Measurements from ENCODE around the gene C1QTNF8.

GRCh38 chr16:1091992-1092552 lies 4.0 kb downstream of the C1QTNF8 start:
- TF ChIP-seq CTCF (IDR thresholded peaks at IDR 0.05) (no peak), POLR2A (IDR thresholded peaks at IDR 0.05) (no peak)

Measured in prostate gland (tissue), 2 donors.